GM21529 (cell line): Measurements from ENCODE around the gene PIK3R3.
"Not testable (repeated sequence)": the region's sequence is repeated elsewhere in the genome, so short reads cannot be mapped to it uniquely, and the experiment has no call there.

Source experiments
- ATAC-seq: cut with Tn5 transposase; IDR thresholded peaks from one replicate; pipeline ENCODE4 v1.9.1; 2021; ENCODE audit not compliant: unreplicated experiment

Gene PIK3R3

GRCh38 chr1:46070164-46070814 is 62.1 kb downstream of the PIK3R3 start:
- ATAC-seq: no peak

DNA sequence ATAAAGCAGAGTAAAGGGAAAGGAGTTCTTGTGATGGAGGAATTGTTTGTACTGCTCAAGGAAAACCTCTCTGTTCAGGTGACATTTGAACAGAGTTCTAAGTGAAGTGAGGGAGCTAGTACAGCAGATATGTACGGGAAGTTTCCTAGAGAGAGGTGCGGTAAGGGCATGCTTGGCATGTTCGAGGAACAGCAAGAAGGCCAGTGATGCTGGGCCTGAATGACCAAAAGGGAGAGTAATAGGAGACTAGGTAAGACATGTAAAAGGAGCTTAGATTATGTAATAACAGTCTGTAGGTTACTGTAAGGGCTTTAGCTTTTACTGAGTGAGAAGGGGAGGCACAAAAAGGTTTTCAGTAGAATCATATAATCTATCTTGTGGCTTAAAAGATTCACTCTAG is 63.9 kb downstream of the PIK3R3 start:
- no peak for ATAC-seq

DNA sequence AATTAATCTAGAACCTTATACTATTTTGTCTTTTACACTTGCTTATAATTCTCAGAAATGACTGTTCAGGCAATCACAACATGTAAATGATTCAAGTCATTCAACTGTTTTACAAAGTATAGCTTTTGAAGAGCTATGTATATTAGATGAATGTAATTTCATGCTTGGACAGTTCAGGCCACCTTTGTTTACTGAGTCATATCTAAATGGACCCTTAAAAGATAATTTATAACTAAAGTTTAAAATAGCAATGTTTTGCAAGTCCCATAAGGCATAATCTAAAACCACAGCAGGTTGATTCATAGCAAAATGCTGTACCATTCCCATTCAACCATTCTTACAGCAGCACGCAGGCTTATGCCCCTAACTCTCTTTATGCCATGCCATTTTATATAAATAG is 64.8 kb downstream of the PIK3R3 start:
- no peak for ATAC-seq

DNA sequence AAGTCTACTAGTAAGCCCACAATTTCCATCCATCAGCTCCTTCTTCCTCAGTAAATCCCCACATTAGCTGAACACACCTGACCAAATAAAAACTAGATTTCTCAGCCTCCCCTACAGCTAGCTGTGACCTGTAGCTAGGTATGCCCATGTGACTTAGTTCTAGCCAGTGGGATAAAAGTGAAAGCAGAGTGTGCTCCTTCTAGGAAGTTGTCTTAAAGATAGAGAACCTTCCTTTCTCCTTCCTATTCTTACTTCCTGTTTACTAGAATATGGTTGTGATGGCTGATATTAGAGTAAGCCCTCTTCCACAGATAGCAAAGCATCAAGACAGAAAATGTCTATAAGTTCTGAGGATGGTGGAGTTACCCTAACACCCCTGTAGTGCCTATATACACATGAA is 67.0 kb downstream of the PIK3R3 start:
- no peak for ATAC-seq

- ATAC-seq: no peak
Measured at GRCh38 chr1:46064708-46065107, 67.7 kb downstream of the PIK3R3 start.

DNA sequence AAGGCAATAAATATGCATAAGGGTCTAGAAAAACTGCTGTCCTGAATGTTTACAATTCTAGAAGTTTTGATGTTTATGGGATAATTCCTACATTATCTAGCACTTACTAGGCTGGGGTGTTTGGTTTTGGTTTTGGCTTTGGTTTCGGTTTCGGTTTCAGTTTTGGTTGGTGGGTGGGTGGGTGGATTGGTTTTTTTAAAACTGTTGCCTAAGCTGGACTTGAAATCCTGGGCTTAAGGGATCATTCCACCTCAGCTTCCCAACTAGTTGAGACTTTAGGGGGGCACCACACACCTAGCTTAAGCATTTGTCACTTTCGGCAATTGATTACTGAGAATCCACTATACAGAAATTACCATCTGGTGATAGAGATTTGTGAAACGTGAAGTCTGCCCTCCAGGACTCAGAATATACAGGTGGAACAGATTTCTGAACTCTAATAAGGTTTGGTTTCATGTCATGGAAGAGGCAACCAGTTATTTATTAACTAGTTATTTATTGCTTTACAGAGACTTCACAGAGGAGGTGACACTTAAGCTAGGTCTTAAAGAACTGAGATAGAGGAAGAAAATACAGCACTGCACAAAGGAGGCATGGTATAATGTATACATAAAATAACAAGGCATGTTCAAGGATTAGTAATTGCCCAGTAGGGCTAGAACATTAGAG is 69.6 kb downstream of the PIK3R3 start:
- ATAC-seq: peak; percentile 68

DNA sequence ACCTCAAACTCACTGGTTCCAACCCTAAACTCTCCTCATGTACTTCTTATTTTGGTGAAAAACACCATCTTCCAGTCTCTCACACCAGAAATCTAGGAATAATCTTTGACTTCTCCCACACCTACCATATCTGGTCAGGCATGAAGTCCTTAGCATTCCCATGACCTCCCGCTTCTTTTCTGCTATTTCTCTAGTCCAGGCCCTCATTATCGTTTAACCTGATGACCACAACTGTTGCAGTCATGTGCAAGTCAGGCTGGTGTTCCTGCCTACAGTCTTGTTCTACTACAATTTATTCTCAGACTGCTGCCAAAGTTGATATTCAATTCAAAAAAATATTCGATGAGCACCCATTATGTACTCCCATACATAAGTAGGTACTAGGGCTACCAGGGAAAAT is 71.3 kb downstream of the PIK3R3 start:
- no peak for ATAC-seq

- no peak for ATAC-seq
Measured at GRCh38 chr1:46058936-46059335, 73.5 kb downstream of the PIK3R3 start.

GRCh38 chr1:46057781-46058180 is 74.6 kb downstream of the PIK3R3 start:
- no peak for ATAC-seq

GRCh38 chr1:46057215-46057614 is 75.2 kb downstream of the PIK3R3 start:
- ATAC-seq: not testable (repeated sequence)

DNA sequence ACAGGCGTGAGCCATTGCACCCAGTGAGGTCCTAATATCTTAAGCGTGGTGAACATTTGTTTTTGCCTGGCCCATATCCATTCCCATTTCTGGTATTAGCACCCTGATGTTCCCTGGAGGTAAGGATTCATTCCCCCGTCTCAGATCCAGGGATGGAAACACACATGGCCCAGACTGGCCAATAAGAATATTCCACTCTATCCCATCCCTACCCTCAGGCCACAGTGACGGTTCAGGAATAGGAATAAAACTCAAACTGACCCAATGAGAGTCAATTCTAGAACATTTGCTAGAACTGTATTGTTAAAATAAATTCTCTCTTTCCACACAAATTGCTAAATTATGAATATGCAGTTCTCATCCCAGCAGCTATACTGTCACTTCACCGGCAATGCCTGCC is 76.1 kb downstream of the PIK3R3 start:
- no peak for ATAC-seq

DNA sequence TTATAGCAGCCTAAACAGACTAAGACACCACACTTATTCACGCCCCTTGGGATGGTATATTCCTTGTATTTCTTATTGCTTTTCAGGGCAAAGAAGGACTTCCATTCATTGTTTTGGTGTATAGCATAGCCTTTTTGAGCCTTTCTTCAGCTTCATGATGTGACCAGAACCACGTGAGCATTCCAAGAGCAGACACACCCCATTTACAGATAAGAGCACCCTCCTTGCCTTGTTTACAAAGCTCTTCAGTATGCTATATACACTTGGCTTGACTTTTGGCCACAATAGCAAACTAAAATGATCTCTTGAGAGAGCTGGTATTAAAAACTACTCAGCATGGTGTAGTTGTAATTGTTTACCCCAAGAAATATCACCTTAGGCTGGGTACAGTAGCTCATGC is 78.7 kb downstream of the PIK3R3 start:
- no peak for ATAC-seq

DNA sequence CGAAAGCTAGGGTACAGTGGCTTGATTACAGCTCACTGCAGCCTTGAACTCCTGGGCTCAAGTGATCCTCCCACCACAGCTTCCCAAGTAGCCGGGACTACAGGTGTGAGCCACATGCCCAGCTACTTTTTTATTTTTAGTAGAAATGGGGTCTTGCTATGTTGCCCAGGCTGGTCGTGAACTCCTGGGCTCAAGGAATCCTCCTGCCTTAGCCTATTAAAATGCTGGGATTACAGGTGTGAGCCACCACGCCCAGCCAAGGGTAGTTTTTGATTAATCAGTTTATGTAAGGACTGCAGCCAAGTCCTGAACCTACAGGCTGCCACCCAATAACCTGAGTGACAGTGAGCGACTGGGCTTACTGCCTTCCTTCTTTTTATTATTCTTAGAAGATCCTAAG is 88.3 kb downstream of the PIK3R3 start:
- no peak for ATAC-seq

DNA sequence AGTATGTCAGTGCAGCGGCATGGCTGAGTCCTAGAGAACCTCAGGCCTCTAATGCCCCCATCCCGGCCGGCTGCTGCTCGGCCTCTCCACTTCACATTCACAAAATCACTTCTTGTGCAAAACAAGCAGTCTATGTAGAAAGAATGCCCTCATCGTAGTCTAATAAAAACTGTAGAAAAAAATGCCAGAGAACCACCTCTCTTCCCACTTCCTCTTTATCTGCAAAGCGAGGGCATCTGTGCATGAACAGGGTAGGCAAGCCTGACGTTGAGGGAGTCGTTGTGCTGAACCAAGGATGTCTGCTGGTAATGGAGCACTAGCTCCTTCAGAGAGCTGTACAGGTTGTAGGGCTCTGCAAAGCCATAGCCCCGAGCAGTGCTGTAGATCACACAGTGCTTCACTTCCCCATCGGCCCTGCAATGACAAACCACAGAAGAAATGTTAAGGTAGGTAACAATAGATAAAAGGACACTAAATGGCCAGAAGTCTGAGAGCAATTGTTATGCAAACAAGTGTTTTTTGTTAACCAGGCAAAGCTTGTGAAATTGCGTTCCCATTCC is 88.9 kb downstream of the PIK3R3 start:
- ATAC-seq: peak; percentile 88

- no peak for ATAC-seq
Measured at GRCh38 chr1:46041974-46042373, 90.5 kb downstream of the PIK3R3 start.

DNA sequence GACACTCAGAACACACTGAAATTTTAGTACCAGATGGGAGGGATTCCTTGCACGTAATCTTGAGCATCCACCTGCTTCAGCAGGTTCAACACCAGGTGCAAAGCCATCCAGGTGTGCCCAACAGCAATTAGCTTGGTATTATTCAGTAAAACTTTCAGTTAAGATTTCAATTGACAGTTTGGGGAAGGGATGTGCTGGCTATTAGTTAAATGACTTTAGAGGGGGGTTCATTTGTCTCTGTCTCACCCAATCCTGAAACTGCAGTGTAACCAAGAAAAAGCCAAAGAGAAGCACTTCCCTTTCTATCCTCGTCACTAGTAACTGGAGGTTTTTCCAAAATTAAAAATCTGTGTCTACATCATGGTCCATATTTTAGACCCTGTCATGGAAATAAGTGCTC is 90.9 kb downstream of the PIK3R3 start:
- no peak for ATAC-seq

GRCh38 chr1:46039571-46040052 is 92.8 kb downstream of the PIK3R3 start:
- ATAC-seq: no peak

DNA sequence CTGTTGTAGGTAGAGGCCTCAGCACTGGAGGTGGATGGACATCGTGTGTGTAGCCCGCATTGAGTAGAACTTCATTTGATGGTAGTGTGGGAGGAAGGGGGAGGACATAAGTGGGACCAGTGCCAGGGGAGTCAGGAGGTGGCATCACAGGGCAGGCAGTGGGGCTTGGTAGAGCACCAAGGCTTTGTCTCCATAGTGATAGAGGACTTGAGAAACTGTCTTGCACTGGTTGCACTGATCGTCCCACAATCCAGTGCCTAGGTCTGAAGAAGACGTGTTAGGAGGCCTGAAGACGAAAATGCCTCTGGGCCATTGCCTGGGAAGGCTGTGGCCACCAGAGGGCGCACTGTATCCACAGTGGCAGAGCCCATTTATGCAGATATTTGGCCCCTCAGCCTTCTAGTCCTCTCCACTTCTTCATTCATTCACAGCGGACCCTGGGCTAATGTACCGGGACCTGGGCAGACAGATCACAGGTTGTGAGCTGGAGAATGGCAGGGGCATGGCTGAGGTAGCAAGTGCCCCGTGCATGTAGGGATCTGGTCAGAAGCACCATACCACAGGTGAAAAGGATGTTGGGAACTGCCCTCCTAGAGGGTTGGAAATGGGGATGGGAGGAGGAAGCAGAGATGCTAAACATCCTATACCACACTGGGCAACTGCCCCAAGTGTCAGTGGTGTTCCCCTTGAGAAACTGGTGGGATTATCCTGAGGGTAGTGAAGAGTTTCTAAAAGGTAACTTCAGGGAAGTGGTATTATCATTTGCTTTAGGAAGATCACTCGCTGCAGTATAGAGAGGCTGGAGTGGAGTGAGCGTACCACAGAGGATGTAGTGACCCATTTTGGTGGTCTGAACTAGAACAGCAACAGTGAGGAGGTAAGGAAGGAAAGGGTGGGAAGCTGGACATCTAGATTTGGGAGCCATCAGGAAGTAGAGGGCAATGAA is 95.3 kb downstream of the PIK3R3 start:
- peak; percentile 45 for ATAC-seq

DNA sequence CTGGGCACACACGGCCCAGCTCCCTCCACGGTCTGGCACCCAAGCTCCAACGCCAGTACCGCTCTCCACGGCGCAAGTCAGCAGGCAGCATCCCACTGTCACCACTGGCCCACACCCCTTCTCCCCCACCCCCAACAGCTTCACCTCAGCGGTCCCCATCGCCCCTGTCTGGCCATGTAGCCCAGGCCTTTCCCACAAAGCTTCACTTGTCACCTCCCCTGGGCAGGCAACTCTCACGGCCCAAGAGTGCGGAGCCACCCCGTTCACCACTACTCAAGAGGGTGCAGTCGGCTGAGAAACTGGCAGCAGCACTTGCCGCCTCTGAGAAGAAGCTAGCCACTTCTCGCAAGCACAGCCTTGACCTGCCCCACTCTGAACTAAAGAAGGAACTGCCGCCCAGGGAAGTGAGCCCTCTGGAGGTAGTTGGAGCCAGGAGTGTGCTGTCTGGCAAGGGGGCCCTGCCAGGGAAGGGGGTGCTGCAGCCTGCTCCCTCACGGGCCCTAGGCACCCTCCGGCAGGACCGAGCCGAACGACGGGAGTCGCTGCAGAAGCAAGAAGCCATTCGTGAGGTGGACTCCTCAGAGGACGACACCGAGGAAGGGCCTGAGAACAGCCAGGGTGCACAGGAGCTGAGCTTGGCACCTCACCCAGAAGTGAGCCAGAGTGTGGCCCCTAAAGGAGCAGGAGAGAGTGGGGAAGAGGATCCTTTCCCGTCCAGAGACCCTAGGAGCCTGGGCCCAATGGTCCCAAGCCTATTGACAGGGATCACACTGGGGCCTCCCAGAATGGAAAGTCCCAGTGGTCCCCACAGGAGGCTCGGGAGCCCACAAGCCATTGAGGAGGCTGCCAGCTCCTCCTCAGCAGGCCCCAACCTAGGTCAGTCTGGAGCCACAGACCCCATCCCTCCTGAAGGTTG is 97.6 kb downstream of the PIK3R3 start:
- no peak for ATAC-seq
